Measurements from ENCODE around the gene COLQ. TPM values are rescaled to one million over a fixed set of nuclear protein-coding genes. Genes with fewer than 3 reads are reported as not detected.
"Not testable (repeated sequence)": the region's sequence is repeated elsewhere in the genome, so short reads cannot be mapped to it uniquely, and the experiment has no call there.

COLQ gene
- total RNA-seq, 6 donors from 2014 or later = 1.1 to 34.6 (median 2.6) TPM

GRCh38 chr3:15458212-15458780 lies 63.2 kb downstream of the COLQ start:
- H3K4me1 ChIP-seq = peaks cover 0 to 3% (median 0%) of the 10 kb centered on the region in 4 donors
- DNase-seq = peak in 1 of 2 donors; percentile 40
- no peak for TF ChIP-seq POLR2A (IDR thresholded peaks at IDR 0.05)
- no peak for TF ChIP-seq EP300 (IDR thresholded peaks at IDR 0.05)
- no peak for TF ChIP-seq POLR2AphosphoS5 (IDR thresholded peaks at IDR 0.05)
- TF ChIP-seq, protein P1, sequence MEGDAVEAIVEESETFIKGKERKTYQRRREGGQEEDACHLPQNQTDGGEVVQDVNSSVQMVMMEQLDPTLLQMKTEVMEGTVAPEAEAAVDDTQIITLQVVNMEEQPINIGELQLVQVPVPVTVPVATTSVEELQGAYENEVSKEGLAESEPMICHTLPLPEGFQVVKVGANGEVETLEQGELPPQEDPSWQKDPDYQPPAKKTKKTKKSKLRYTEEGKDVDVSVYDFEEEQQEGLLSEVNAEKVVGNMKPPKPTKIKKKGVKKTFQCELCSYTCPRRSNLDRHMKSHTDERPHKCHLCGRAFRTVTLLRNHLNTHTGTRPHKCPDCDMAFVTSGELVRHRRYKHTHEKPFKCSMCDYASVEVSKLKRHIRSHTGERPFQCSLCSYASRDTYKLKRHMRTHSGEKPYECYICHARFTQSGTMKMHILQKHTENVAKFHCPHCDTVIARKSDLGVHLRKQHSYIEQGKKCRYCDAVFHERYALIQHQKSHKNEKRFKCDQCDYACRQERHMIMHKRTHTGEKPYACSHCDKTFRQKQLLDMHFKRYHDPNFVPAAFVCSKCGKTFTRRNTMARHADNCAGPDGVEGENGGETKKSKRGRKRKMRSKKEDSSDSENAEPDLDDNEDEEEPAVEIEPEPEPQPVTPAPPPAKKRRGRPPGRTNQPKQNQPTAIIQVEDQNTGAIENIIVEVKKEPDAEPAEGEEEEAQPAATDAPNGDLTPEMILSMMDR (IDR thresholded peaks at IDR 0.05) = no peak
- ATAC-seq (ENCODE audit: low FRiP score in 2 of 2) = no peak
- H3K27ac ChIP-seq = no peak overlapping the region
- WGBS, 2 donors = 77 to 84% methylated on average over 7 of the region's 7 CpGs
- H3K27me3 ChIP-seq = no peaks in the 10 kb centered on the region
- no peak overlapping the region for H3K4me3 ChIP-seq
- H3K36me3 ChIP-seq = no peaks in the 10 kb centered on the region
- no peaks in the 10 kb centered on the region for H3K9me3 ChIP-seq

DNA sequence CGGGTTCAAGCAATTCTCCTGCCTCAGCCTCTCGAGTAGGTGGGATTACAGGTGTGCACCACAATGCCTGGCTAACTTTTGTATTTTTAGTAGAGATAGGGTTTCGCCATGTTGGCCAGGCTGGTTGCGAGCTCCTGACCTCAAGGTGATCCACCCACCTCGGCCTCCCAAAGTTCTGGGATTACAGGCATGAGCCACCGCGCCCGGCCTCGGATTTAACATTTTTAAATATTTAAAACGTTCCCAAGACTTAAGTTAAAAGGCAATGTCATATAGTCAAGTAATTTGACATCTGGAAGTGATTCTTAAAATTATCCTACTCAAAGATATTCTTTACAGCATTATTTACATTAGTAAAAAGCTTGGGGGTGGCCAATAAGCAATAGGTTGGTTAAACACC lies 64.6 kb downstream of the COLQ start:
- not testable (repeated sequence) for H3K4me1 ChIP-seq; H3K4me3 ChIP-seq; H3K36me3 ChIP-seq; ATAC-seq (ENCODE audit: low FRiP score in 2 of 2); DNase-seq; H3K27ac ChIP-seq; H3K9me3 ChIP-seq; H3K27me3 ChIP-seq
- 89 to 94% methylated on average over 10 of the region's 10 CpGs for WGBS, 2 donors

- DNase-seq (no peak), ATAC-seq (ENCODE audit: low FRiP score in 2 of 2) (no peak)
- Histone ChIP-seq H3K4me3 (no peak overlapping the region), H3K4me1 (peaks cover 0 to 3% (median 0%) of the 10 kb centered on the region in 4 donors), H3K36me3 (no peaks in the 10 kb centered on the region), H3K27me3 (no peaks in the 10 kb centered on the region), H3K9me3 (no peaks in the 10 kb centered on the region), H3K27ac (no peak overlapping the region)
- TF ChIP-seq, protein P1 (IDR thresholded peaks at IDR 0.05) = no peak
- no peak for TF ChIP-seq POLR2A (IDR thresholded peaks at IDR 0.05)
- no peak for TF ChIP-seq EP300 (IDR thresholded peaks at IDR 0.05)
- TF ChIP-seq POLR2AphosphoS5 (IDR thresholded peaks at IDR 0.05) = no peak
- 100% methylated on average over 2 of the region's 2 CpGs; no CpG with 5 or more reads in 1 of the 2 donors for WGBS, 2 donors
Observed at GRCh38 chr3:15456321-15456720, 65.2 kb downstream of the COLQ start.

DNA sequence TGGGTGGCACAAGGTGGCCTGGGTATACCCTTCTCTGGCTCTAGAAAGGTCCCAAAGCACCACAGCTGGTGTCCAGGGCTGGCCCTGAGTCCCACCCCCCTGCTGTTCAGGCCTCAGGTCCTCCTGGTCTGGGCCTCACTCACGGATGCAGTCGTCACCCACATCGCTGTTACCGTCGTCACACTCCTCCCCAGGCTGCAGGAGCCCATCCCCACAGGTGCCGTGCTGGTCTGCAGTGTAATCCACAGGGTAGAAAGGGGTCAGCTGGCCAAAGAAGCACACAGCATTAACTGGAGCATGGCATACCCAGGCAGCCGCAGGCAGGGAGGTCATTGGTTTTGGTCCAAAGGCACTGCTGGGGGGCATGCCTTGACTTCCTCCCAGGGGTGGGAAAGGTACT lies 65.8 kb downstream of the COLQ start:
- no peak for DNase-seq
- Histone ChIP-seq H3K36me3 (no peaks in the 10 kb centered on the region), H3K4me1 (no peaks in the 10 kb centered on the region), H3K27me3 (no peaks in the 10 kb centered on the region), H3K4me3 (no peak overlapping the region), H3K27ac (no peak overlapping the region), H3K9me3 (no peaks in the 10 kb centered on the region)
- no peak for ATAC-seq (ENCODE audit: low FRiP score in 2 of 2)
- 88 to 96% methylated on average over 1 to 7 of the region's 7 CpGs for WGBS, 2 donors
- TF ChIP-seq POLR2AphosphoS5 (IDR thresholded peaks at IDR 0.05) (no peak), EP300 (IDR thresholded peaks at IDR 0.05) (no peak), POLR2A (IDR thresholded peaks at IDR 0.05) (no peak)
- TF ChIP-seq, protein P1 (IDR thresholded peaks at IDR 0.05) = no peak

- DNase-seq = no peak
Observed at GRCh38 chr3:15454965-15455364, 66.5 kb downstream of the COLQ start.

More at GRCh38 chr3:15454965-15455364, 66.5 kb downstream of the COLQ start:
- no peaks in the 10 kb centered on the region for H3K36me3 ChIP-seq
- H3K4me1 ChIP-seq = no peaks in the 10 kb centered on the region
- no peaks in the 10 kb centered on the region for H3K9me3 ChIP-seq
- H3K4me3 ChIP-seq = no peak overlapping the region
- no peaks in the 10 kb centered on the region for H3K27me3 ChIP-seq
- no peak for ATAC-seq (ENCODE audit: low FRiP score in 2 of 2)
- H3K27ac ChIP-seq = no peak overlapping the region
- TF ChIP-seq, protein P1 (IDR thresholded peaks at IDR 0.05) = no peak
- TF ChIP-seq EP300 (IDR thresholded peaks at IDR 0.05) (no peak), POLR2A (IDR thresholded peaks at IDR 0.05) (no peak), POLR2AphosphoS5 (IDR thresholded peaks at IDR 0.05) (no peak)
